ENCODE results near the gene TTPAL. TPM values are rescaled to one million over a fixed set of nuclear protein-coding genes. Genes with fewer than 3 reads are reported as not detected.

TTPAL gene
- total and polyA plus RNA-seq, 10 of the 15 experiments (the other 5 are each of a cell fraction or from before 2014, with no cell fraction given) = 4.0 to 24.0 (median 9.3) TPM

DNA sequence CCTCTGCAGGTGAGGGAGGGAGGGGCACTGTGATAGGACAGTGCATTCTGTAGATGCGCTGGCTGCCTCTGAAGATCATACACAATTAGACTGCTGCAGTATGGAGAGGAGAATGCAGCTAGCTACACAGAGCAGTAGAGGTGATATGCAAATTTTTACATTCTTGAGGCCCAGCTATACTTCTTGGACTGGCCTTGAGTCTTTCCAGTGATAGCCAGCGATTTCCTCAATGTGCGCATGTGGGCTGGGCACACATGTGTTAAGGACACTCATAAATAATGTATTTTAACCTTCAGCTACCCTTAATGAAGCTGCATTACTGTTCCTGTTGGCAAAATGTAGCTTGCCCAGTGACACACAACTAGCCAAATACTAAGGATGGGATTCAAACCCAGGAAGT, 19.0 kb downstream of the TTPAL start:
- in situ Hi-C loops (cut with MboI) = no loop called here
- SMC1A ChIA-PET (ENCODE audit: uncharacterized antibody, unreplicated experiment) = interaction anchor here (1.0 to 1.3 kb wide), 3 partner anchors 9 to 22 kb away, joined by 3 to 5 read pairs (median 3); partner anchors contain the start of gene TTPAL
- POLR2A ChIA-PET = no interaction called here
- no peak for FAIRE-seq
- peaks cover 29% of the 10 kb centered on the region for H3K4me1 ChIP-seq (ENCODE audit: control insufficient read depth, insufficient read depth, low read length)
- peaks cover 5 to 25% of the 10 kb centered on the region in 2 experiments; a peak in 3 of 4 replicates for H3K36me3 ChIP-seq (ENCODE audit: control insufficient read depth in 2 of 2, insufficient read depth in 2 of 2, low read length in 1 of 2)
- H4K20me1 ChIP-seq (ENCODE audit: control insufficient read depth, insufficient read depth) = no peaks in the 10 kb centered on the region
- RAD21 ChIA-PET (ENCODE audit: unreplicated experiment) = no interaction called here
- BruUV-seq (replicated peaks) = no TSS peak
- H3K27ac ChIP-seq (ENCODE audit: control insufficient read depth, insufficient read depth) = peak overlapping the region; percentile 15; the same call in 1 of the 2 replicates
- H3K27me3 ChIP-seq (replicated peaks in 1 of 2; ENCODE audit: control insufficient read depth in 2 of 2, insufficient read depth in 2 of 2, low read length in 1 of 2) = no peaks in the 10 kb centered on the region
- TF ChIP-seq EP300 (IDR thresholded peaks at IDR 0.05; ENCODE audit: borderline replicate concordance in 1 of 2, control insufficient read depth in 1 of 2, low read depth in 2 of 2, low read length in 2 of 2) (no peak), CBX3 (IDR thresholded peaks at IDR 0.05; ENCODE audit: borderline replicate concordance, low read depth) (no peak), POU2F2 (IDR thresholded peaks at IDR 0.05; ENCODE audit: borderline replicate concordance, low read depth, low read length) (0 out of 3 replicates have a peak, but pooled peaks have one; percentile 11), SREBF2 (IDR thresholded peaks at IDR 0.05; ENCODE audit: low read length) (no peak)
- TF ChIP-seq, protein P1, sequence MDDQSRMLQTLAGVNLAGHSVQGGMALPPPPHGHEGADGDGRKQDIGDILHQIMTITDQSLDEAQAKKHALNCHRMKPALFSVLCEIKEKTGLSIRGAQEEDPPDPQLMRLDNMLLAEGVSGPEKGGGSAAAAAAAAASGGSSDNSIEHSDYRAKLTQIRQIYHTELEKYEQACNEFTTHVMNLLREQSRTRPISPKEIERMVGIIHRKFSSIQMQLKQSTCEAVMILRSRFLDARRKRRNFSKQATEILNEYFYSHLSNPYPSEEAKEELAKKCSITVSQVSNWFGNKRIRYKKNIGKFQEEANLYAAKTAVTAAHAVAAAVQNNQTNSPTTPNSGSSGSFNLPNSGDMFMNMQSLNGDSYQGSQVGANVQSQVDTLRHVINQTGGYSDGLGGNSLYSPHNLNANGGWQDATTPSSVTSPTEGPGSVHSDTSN (IDR thresholded peaks at IDR 0.05; ENCODE audit: insufficient replicate concordance, low read depth, low read length) = no peak
- TF ChIP-seq, protein P2, sequence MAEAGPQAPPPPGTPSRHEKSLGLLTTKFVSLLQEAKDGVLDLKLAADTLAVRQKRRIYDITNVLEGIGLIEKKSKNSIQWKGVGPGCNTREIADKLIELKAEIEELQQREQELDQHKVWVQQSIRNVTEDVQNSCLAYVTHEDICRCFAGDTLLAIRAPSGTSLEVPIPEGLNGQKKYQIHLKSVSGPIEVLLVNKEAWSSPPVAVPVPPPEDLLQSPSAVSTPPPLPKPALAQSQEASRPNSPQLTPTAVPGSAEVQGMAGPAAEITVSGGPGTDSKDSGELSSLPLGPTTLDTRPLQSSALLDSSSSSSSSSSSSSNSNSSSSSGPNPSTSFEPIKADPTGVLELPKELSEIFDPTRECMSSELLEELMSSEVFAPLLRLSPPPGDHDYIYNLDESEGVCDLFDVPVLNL (IDR thresholded peaks at IDR 0.05; ENCODE audit: low read depth, low read length) = no peak
- CTCF ChIA-PET = interaction anchor here (1.1 to 2.3 kb wide), 2 partner anchors 13 to 26 kb away, joined by 3 to 5 read pairs; no protein-coding TSS in a partner anchor
- WGBS (ENCODE audit: insufficient coverage, insufficient replicate concordance, low lambda C conversion rate, missing lambda C conversion rate) = 98% methylated on average over 3 of the region's 3 CpGs
- H3K9ac ChIP-seq (ENCODE audit: control insufficient read depth, insufficient read depth, low read length) = no peak overlapping the region
- H3K4me2 ChIP-seq (ENCODE audit: control insufficient read depth, insufficient read depth) = no peak overlapping the region
- intact Hi-C loops (cut with micrococcal nuclease; ENCODE audit: unreplicated experiment) = no loop called here
- no peak overlapping the region for H2AFZ ChIP-seq (ENCODE audit: control insufficient read depth, low read depth, low read length)
- no peaks in the 10 kb centered on the region for H3K79me2 ChIP-seq (ENCODE audit: control insufficient read depth, insufficient read depth, low read length)
- H3K4me3 ChIP-seq = no peak overlapping the region
- ATAC-seq = no peak
- H3K9me3 ChIP-seq (replicated peaks; ENCODE audit: control insufficient read depth, insufficient read depth, low read length) = no peaks in the 10 kb centered on the region
- no peak for DNase-seq (ENCODE audit: low read depth, low spot score)

Data from GM12878 (cell line).